Loucy (cell line): ENCODE measurements around the gene CLMN.

Experiments used
- CTCF ChIP-seq: fragments of 200-600 bp; sonication (generic); conservative IDR thresholded peaks from 2 replicates; pipeline ENCODE4 v1.5.1; 2014; ENCODE audit warnings: mild to moderate bottlenecking, antibody characterized with exemption, low read length
- EZH2phosphoT487 ChIP-seq: fragments of 200-600 bp; IDR thresholded peaks from 2 replicates; pipeline ENCODE4 v1.6.1; 2018; ENCODE audit warnings: antibody characterized with exemption, mild to moderate bottlenecking, moderate library complexity, borderline replicate concordance

GRCh38 chr14:95189367-95190132 is 130.2 kb downstream of the CLMN start:
- TF ChIP-seq CTCF (no peak), EZH2phosphoT487 (no peak)
